Measurements from ENCODE around the gene CD47.

- TF ChIP-seq CTCF (conservative IDR thresholded peaks at IDR 0.05; ENCODE audit: low read length), result no peak
- no peak for TF ChIP-seq EZH2phosphoT487 (IDR thresholded peaks at IDR 0.05; ENCODE audit: borderline replicate concordance)
These were observed 7.2 kb upstream of the CD47 start for GRCh38 chr3:108098003-108098370.

Measured in Loucy (cell line).